Kidney (tissue), 14 donors: ENCODE results near the gene PIAS2. TPM values are rescaled to one million over a fixed set of nuclear protein-coding genes. Genes with fewer than 3 reads are reported as not detected.

Experiments
- DNase-seq, 5 donors: peaks; one replicate each; pipeline ENCODE4 v3.0.0-alpha.2; 2013 to 2020
- FAIRE-seq: peaks from 2 replicates; lab custom pipeline; 2012; peaks lifted over from hg19 to GRCh38; lab: Jason Lieb, UNC
- H3K27ac ChIP-seq, 2 donors: one replicate each; pipeline ENCODE4 v1.7.0; 2013; ENCODE audit warnings: low read depth in 2 of 2, low read length in 2 of 2, inconsistent platforms in 1 of 2
- H3K27me3 ChIP-seq: one replicate; pipeline ENCODE4 v1.7.1; 2013; ENCODE audit warnings: low read length, inconsistent platforms; ENCODE audit not compliant: control insufficient read depth, insufficient read depth
- H3K36me3 ChIP-seq, 3 donors: one replicate each; pipeline versions ENCODE4 v1.7.0 to v1.7.1; 2013; ENCODE audit warnings: low read length in 3 of 3, control low read depth in 1 of 3, inconsistent platforms in 1 of 3; ENCODE audit not compliant: insufficient read depth in 3 of 3, control insufficient read depth in 2 of 3
- H3K4me1 ChIP-seq, 3 donors: one replicate each; pipeline versions ENCODE4 v1.7.0 to v1.7.1; 2013; ENCODE audit warnings: low read length in 3 of 3, inconsistent platforms in 1 of 3, low read depth in 1 of 3; ENCODE audit not compliant: control insufficient read depth in 2 of 3, insufficient read depth in 2 of 3
- H3K4me3 ChIP-seq, 3 donors: one replicate each; pipeline versions ENCODE4 v1.7.0 to v1.8.1; 2013; ENCODE audit warnings: low read length in 3 of 3, control low read depth in 1 of 3, inconsistent platforms in 1 of 3
- H3K9ac ChIP-seq, 3 donors: one replicate each; pipeline versions ENCODE4 v1.7.0 to v1.7.1; 2013; ENCODE audit warnings: low read length in 3 of 3, control low read depth in 1 of 3, inconsistent platforms in 1 of 3
- H3K9me3 ChIP-seq, 3 donors: one replicate each; pipeline versions ENCODE4 v1.7.0 to v1.7.1; 2013; ENCODE audit warnings: low read length in 3 of 3, control low read depth in 1 of 3, inconsistent platforms in 1 of 3; ENCODE audit not compliant: control insufficient read depth in 2 of 3, insufficient read depth in 1 of 3
- CTCF ChIP-seq: IDR thresholded peaks from 3 replicates; pipeline ENCODE4 v1.5.1; 2012; ENCODE audit warnings: mild to moderate bottlenecking, moderate library complexity, borderline replicate concordance; ENCODE audit not compliant: insufficient read depth; ENCODE audit errors: extremely low read depth
- intact Hi-C: fragments of 100-400 bp; cut with DNase I; formaldehyde crosslinking; loops from one replicate; pipeline ENCODE4 v1.11.1; 2022
- polyA plus RNA-seq: library from polyadenylated mRNA; stranded (reverse); fragments of 350-450 nt; fragmentation: Illumina TruSeq; extraction: RNeasy Lipid Tissue Mini Kit (QIAGEN cat#74804); gene quantifications from one replicate; pipeline ENCODE4 v1.2.3, GENCODE V29; 2014; ENCODE audit warnings: low read depth, low replicate concordance; ENCODE audit not compliant: insufficient read depth
- total RNA-seq: library from RNA; stranded (reverse); fragmentation: NEBNext Ultra II Directional; extraction: Animal tissue kit (Norgen Biotek cat#: 25700); gene quantifications from one replicate; pipeline ENCODE4 v1.2.1, GENCODE V29; 2021
- donor health status: control.
- donor health status: control.
- donor health status: control.
- donor health status: control.
- donor health status: control.
- donor health status: DM: yes; HTN: yes; CAD: no.
- donor health status: Normal renal cell carcinoma (clear cell type).

The PIAS2 gene
- total and polyA plus RNA-seq, 2 donors from 2014 or later, result 9.9 to 41.2 TPM

GRCh38 chr18:46772357-46772756, 144.9 kb downstream of the PIAS2 start:
- H3K27me3 ChIP-seq, result no peaks in the 10 kb centered on the region
- H3K27ac ChIP-seq, result no peak overlapping the region
- no peaks in the 10 kb centered on the region for H3K4me1 ChIP-seq
- DNase-seq (no peak), FAIRE-seq (no peak)
- no peaks in the 10 kb centered on the region for H3K36me3 ChIP-seq
- H3K9me3 ChIP-seq, result no peaks in the 10 kb centered on the region
- no peak overlapping the region for H3K4me3 ChIP-seq
- no peak overlapping the region for H3K9ac ChIP-seq
- TF ChIP-seq CTCF, result no peak
- intact Hi-C loops, result no loop called here

- Histone ChIP-seq H3K27me3 (no peaks in the 10 kb centered on the region), H3K9ac (no peak overlapping the region), H3K4me3 (no peak overlapping the region), H3K36me3 (no peaks in the 10 kb centered on the region), H3K4me1 (no peaks in the 10 kb centered on the region), H3K9me3 (no peaks in the 10 kb centered on the region), H3K27ac (no peak overlapping the region)
- FAIRE-seq (no peak), DNase-seq (no peak)
- intact Hi-C loops, result no loop called here
- no peak for TF ChIP-seq CTCF
These were observed 146.2 kb downstream of the PIAS2 start for GRCh38 chr18:46771141-46771540.

DNA sequence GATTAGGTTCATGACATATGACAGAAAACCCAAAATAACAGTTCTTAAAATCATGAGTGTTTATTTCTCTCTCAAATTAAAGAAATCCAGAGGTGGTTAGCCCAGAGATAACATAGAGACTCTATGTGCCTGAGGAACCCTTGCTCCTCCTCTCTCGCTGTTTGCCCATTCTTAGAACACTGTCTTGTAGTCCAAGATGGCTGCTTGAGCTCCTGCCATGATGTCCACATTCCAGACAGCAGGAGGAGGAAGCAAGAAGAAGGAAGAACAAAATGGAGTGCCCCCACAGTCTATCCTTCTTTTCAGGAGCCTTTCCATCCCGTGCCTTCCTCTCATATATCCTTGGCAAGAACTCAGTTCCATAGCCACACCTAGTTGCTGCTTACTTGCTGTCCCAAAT, 146.6 kb downstream of the PIAS2 start:
- H3K9ac ChIP-seq, result no peak overlapping the region
- intact Hi-C loops, result no loop called here
- FAIRE-seq, result no peak
- H3K27ac ChIP-seq, result no peak overlapping the region
- H3K4me1 ChIP-seq, result no peaks in the 10 kb centered on the region
- no peaks in the 10 kb centered on the region for H3K9me3 ChIP-seq
- TF ChIP-seq CTCF, result no peak
- no peaks in the 10 kb centered on the region for H3K36me3 ChIP-seq
- no peak overlapping the region for H3K4me3 ChIP-seq
- H3K27me3 ChIP-seq, result no peaks in the 10 kb centered on the region
- no peak for DNase-seq
